ENCODE measurements around the gene TUNAR. TPM values are rescaled to one million over a fixed set of nuclear protein-coding genes. Genes with fewer than 3 reads are reported as not detected.

TUNAR gene
- total RNA-seq, 2 experiments from 2014 or later: not detected

DNA sequence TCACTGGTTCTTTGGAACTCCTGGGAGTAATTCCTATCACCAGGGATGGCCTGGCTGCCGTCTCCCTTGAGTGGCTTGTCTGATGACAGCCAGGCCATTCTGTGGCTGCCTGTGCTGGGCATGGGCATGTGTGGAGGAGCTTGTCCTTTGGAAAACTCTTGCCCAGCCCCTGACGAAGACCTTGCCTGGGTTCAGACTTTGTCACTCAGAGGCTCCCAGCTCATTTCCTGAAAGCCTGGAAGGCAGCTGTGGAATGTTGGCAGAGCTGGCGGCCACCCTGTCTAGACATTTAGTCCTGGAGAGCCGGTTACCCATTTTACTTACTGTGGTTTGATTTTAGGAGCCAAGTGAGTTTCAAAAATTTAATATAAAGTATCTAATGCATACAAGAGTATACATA is 34.0 kb downstream of the TUNAR start:
- H3K4me1 Mint-ChIP-seq (ENCODE audit: low read depth): no peaks in the 10 kb centered on the region
- TF ChIP-seq, protein P1, sequence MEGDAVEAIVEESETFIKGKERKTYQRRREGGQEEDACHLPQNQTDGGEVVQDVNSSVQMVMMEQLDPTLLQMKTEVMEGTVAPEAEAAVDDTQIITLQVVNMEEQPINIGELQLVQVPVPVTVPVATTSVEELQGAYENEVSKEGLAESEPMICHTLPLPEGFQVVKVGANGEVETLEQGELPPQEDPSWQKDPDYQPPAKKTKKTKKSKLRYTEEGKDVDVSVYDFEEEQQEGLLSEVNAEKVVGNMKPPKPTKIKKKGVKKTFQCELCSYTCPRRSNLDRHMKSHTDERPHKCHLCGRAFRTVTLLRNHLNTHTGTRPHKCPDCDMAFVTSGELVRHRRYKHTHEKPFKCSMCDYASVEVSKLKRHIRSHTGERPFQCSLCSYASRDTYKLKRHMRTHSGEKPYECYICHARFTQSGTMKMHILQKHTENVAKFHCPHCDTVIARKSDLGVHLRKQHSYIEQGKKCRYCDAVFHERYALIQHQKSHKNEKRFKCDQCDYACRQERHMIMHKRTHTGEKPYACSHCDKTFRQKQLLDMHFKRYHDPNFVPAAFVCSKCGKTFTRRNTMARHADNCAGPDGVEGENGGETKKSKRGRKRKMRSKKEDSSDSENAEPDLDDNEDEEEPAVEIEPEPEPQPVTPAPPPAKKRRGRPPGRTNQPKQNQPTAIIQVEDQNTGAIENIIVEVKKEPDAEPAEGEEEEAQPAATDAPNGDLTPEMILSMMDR (IDR thresholded peaks at IDR 0.05): no peak
- POLR2A ChIA-PET: no interaction called here

DNA sequence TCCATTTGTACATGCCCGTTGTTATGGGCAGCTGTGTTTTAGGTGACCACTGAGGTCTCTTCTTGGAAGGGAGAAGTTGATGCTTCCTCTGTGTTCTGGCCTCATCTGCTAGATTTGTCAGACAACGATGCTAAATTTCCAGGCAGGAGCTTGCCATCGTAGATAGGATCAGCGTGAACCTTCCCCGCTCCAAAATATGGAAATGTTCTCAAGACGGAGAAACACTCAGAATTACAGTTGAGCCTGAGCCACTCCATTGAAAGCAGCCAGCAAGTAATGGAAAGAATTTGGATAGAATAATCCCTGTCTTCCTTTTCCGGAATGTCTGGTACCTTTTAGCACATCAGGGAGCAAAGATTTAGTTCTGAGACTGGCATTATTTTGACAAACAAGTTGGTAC is 34.8 kb downstream of the TUNAR start:
- H3K27ac ChIP-seq (ENCODE audit: low read depth in 1 of 2, low read length in 2 of 2): no peak overlapping the region
- no peak for DNase-seq
- no peaks in the 10 kb centered on the region for H3K9me3 Mint-ChIP-seq
- no peaks in the 10 kb centered on the region for H3K4me1 Mint-ChIP-seq (ENCODE audit: low read depth)
- H3K27me3 Mint-ChIP-seq: peaks cover 23% of the 10 kb centered on the region
- H3K27ac Mint-ChIP-seq: no peak overlapping the region
- H3K4me3 Mint-ChIP-seq: no peak overlapping the region
- H3K9me3 ChIP-seq (ENCODE audit: control insufficient read depth in 1 of 2, insufficient read depth in 1 of 2, low read length in 2 of 2): no peaks in the 10 kb centered on the region
- ChIA-PET CTCF (no interaction called here), POLR2A (no interaction called here)
- intact Hi-C loops (cut with DNase I, micrococcal nuclease): no loop called here
- no peaks in the 10 kb centered on the region for H3K36me3 Mint-ChIP-seq (ENCODE audit: low read depth)
- no peaks in the 10 kb centered on the region for H3K36me3 ChIP-seq (ENCODE audit: insufficient read depth, low read length)
- no peaks in the 10 kb centered on the region for H3K27me3 ChIP-seq (ENCODE audit: control insufficient read depth in 1 of 2, insufficient read depth in 2 of 2, low read length in 2 of 2)
- TF ChIP-seq, protein P1 (IDR thresholded peaks at IDR 0.05): no peak
- H3K4me1 ChIP-seq (ENCODE audit: insufficient read depth, low read length): no peaks in the 10 kb centered on the region
- no peak for ATAC-seq (ENCODE audit: poor library complexity)
- H3K4me3 ChIP-seq (ENCODE audit: low read length): no peak overlapping the region

More for the DNA sequence above, 34.0 kb downstream of the TUNAR start:
- Mint-ChIP-seq H3K27me3 (peaks cover 26% of the 10 kb centered on the region), H3K27ac (no peak overlapping the region), H3K4me3 (no peak overlapping the region), H3K9me3 (no peaks in the 10 kb centered on the region), H3K36me3 (ENCODE audit: low read depth) (no peaks in the 10 kb centered on the region)
- ATAC-seq (ENCODE audit: poor library complexity) (no peak), DNase-seq (no peak)
- no peaks in the 10 kb centered on the region for H3K27me3 ChIP-seq (ENCODE audit: control insufficient read depth in 1 of 2, insufficient read depth in 2 of 2, low read length in 2 of 2)
- no peak overlapping the region for H3K4me3 ChIP-seq (ENCODE audit: low read length)
- no peak overlapping the region for H3K27ac ChIP-seq (ENCODE audit: low read depth in 1 of 2, low read length in 2 of 2)
- CTCF ChIA-PET: no interaction called here
- no peaks in the 10 kb centered on the region for H3K4me1 ChIP-seq (ENCODE audit: insufficient read depth, low read length)
- H3K36me3 ChIP-seq (ENCODE audit: insufficient read depth, low read length): no peaks in the 10 kb centered on the region
- intact Hi-C loops (cut with DNase I, micrococcal nuclease): no loop called here
- no peaks in the 10 kb centered on the region for H3K9me3 ChIP-seq (ENCODE audit: control insufficient read depth in 1 of 2, insufficient read depth in 1 of 2, low read length in 2 of 2)

DNA sequence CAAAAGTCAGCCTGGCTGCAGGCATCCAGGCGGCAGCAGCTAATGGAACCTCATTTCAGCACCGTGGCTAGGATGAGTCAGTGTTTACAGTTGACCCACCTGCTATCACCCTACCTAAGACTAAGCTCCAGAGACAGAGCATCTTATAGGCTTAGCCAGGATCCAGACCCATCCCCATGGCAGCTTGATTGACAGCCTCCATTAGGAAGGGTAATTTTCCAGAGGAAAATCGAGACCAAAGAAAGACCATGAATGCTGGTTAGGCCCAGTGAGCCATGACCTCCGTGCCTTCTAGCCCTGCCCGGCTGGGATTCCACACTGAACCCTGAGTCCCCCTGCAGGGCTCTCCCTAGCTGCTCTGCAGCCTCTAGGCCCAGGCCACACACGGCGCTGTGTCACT is 38.7 kb downstream of the TUNAR start:
- TF ChIP-seq, protein P1 (IDR thresholded peaks at IDR 0.05): no peak
- no peak for DNase-seq
- no peak overlapping the region for H3K27ac ChIP-seq (ENCODE audit: low read depth in 1 of 2, low read length in 2 of 2)
- no peaks in the 10 kb centered on the region for H3K27me3 ChIP-seq (ENCODE audit: control insufficient read depth in 1 of 2, insufficient read depth in 2 of 2, low read length in 2 of 2)
- Mint-ChIP-seq H3K27me3 (peaks cover 38% of the 10 kb centered on the region), H3K4me3 (no peak overlapping the region), H3K36me3 (ENCODE audit: low read depth) (no peaks in the 10 kb centered on the region), H3K4me1 (ENCODE audit: low read depth) (no peaks in the 10 kb centered on the region), H3K27ac (no peak overlapping the region), H3K9me3 (no peaks in the 10 kb centered on the region)
- no peak for ATAC-seq (ENCODE audit: poor library complexity)
- H3K4me3 ChIP-seq (ENCODE audit: low read length): no peak overlapping the region
- no peaks in the 10 kb centered on the region for H3K4me1 ChIP-seq (ENCODE audit: insufficient read depth, low read length)
- H3K9me3 ChIP-seq (ENCODE audit: control insufficient read depth in 1 of 2, insufficient read depth in 1 of 2, low read length in 2 of 2): no peaks in the 10 kb centered on the region
- H3K36me3 ChIP-seq (ENCODE audit: insufficient read depth, low read length): no peaks in the 10 kb centered on the region
- intact Hi-C loops (cut with DNase I, micrococcal nuclease): no loop called here
- CTCF ChIA-PET: no interaction called here
- POLR2A ChIA-PET: no interaction called here

Measured in CD4-positive, alpha-beta T cell (primary cell).